Adrenal gland (tissue), 12 donors: ENCODE results near the gene GANC. TPM values are rescaled to one million over a fixed set of nuclear protein-coding genes. Genes with fewer than 3 reads are reported as not detected.

Experiments used
- DNase-seq, 7 donors: peaks; one replicate each; pipeline ENCODE4 v3.0.0-alpha.2; 2019 to 2020
- H3K27ac ChIP-seq, 5 donors: fragments of 200-600 bp; sonication (generic) in 4 of 5; 1 replicate in 3 of 5; 2 replicates in 2 of 5; pipeline versions ENCODE4 v1.5.1 to v1.8.0; 2016 to 2020; ENCODE audit warnings: mild to moderate bottlenecking in 1 of 5
- H3K27me3 ChIP-seq: fragments of 200-600 bp; 2 replicates; pipeline ENCODE4 v1.8.0; 2021
- H3K36me3 ChIP-seq, 2 donors: fragments of 200-600 bp; replicated peaks in 1 of 2; 1 replicate in 1 of 2; 2 replicates in 1 of 2; pipeline versions ENCODE4 v1.5.1 to v1.8.0; 2018 to 2022
- H3K4me1 ChIP-seq, 2 donors: fragments of 200-600 bp; replicated peaks in 1 of 2; 1 replicate in 1 of 2; 2 replicates in 1 of 2; pipeline versions ENCODE4 v1.5.1 to v1.8.0; 2018 to 2021
- H3K4me3 ChIP-seq, 4 donors: fragments of 200-600 bp; sonication (generic) in 3 of 4; one replicate each; pipeline ENCODE4 v1.5.1; 2016 to 2018
- H3K9me3 ChIP-seq, 3 donors: fragments of 200-600 bp; sonication (generic) in 1 of 3; replicated peaks in 1 of 3; 1 replicate in 2 of 3; 2 replicates in 1 of 3; pipeline versions ENCODE4 v1.5.1 to v1.8.0; 2016 to 2021
- POLR2A ChIP-seq, 2 donors: fragments of 450-650 bp; IDR thresholded peaks; one replicate each; pipeline ENCODE4 v1.6.1; 2017; ENCODE audit warnings: antibody characterized with exemption in 2 of 2, mild to moderate bottlenecking in 2 of 2, moderate library complexity in 1 of 2
- WGBS, 4 donors: extraction: QIAGEN DNeasy Blood & Tissue Kit in 2 of 4; methylation state at CpG; one replicate each; pipeline versions ENCODE4 v1.1.5 to v1.1.7; 2013 to 2017; 5-methylcytosine and 5-hydroxymethylcytosine counted together
- intact Hi-C, 2 donors: fragments of 100-400 bp; cut with DNase I; formaldehyde crosslinking; loops; one replicate each; pipeline versions ENCODE4 v1.14.1 to v1.15.0; 2022 to 2023
- polyA plus RNA-seq, 3 donors: library from polyadenylated mRNA; stranded (reverse); fragments of 200-250 nt in 2 of 3; fragments of 350-450 nt in 1 of 3; fragmentation: Illumina TruSeq in 1 of 3; extraction: RNeasy Lipid Tissue Mini Kit (QIAGEN cat#74804) in 1 of 3; gene quantifications; one replicate each; pipeline ENCODE4 v1.2.3, GENCODE V29; 2013 to 2014
- total RNA-seq, 9 donors: library from RNA; depleted of rRNA in 4 of 9; stranded (reverse); fragments of >200 nt in 4 of 9; fragments of 120-200 nt in 1 of 9; fragmentation: NEBNext Ultra II Directional in 1 of 9; extraction: Animal tissue kit (Norgen Biotek cat#: 25700) in 1 of 9; gene quantifications; one replicate each; pipeline versions ENCODE4 v1.1.0 to v1.2.4, GENCODE V29; 2013 to 2023
- TF ChIP-seq, protein P1 (sequence below), 6 experiments: fragments of 450-650 bp in 4 of 6; fragments of 200-600 bp in 2 of 6; sonication (generic) in 1 of 6; IDR thresholded peaks; 1 replicate in 5 of 6; 2 replicates in 1 of 6; pipeline versions ENCODE4 v1.5.1 to v1.8.0; 2016 to 2021; ENCODE audit warnings: antibody characterized with exemption in 6 of 6, mild to moderate bottlenecking in 2 of 6, moderate library complexity in 1 of 6
- donor health status: healthy with polysubstance abuse.
- donor health status: Bipolar disorder and iron deficiency.
- donor health status: DM: yes; HTN: yes; CAD: no.
- donor health status: DM: no; HTN: no; CAD: no.
- donor health status: DM: no; HTN: no; CAD: no.
- donor health status: DM: yes; HTN: yes; CAD: no.

GANC gene
- total and polyA plus RNA-seq, 12 donors = 8.5 to 37.2 (median 18.5) TPM

GRCh38 chr15:42344763-42345162 lies 71.8 kb downstream of the GANC start:
- TF ChIP-seq POLR2A (IDR thresholded peaks at IDR 0.05) = no peak
- TF ChIP-seq, protein P1, sequence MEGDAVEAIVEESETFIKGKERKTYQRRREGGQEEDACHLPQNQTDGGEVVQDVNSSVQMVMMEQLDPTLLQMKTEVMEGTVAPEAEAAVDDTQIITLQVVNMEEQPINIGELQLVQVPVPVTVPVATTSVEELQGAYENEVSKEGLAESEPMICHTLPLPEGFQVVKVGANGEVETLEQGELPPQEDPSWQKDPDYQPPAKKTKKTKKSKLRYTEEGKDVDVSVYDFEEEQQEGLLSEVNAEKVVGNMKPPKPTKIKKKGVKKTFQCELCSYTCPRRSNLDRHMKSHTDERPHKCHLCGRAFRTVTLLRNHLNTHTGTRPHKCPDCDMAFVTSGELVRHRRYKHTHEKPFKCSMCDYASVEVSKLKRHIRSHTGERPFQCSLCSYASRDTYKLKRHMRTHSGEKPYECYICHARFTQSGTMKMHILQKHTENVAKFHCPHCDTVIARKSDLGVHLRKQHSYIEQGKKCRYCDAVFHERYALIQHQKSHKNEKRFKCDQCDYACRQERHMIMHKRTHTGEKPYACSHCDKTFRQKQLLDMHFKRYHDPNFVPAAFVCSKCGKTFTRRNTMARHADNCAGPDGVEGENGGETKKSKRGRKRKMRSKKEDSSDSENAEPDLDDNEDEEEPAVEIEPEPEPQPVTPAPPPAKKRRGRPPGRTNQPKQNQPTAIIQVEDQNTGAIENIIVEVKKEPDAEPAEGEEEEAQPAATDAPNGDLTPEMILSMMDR (IDR thresholded peaks at IDR 0.05) = no peak
- no peak overlapping the region for H3K27ac ChIP-seq
- peaks cover 0 to 18% of the 10 kb centered on the region in 2 donors for H3K36me3 ChIP-seq
- H3K9me3 ChIP-seq = no peaks in the 10 kb centered on the region
- no peaks in the 10 kb centered on the region for H3K27me3 ChIP-seq
- intact Hi-C loops = no loop called here
- H3K4me3 ChIP-seq = no peak overlapping the region
- no peaks in the 10 kb centered on the region for H3K4me1 ChIP-seq
- no peak for DNase-seq
- 62 to 73% (median 69%) methylated on average over 5 of the region's 5 CpGs for WGBS, 4 donors

GRCh38 chr15:42345504-42345903 lies 72.5 kb downstream of the GANC start:
- no peaks in the 10 kb centered on the region for H3K27me3 ChIP-seq
- H3K36me3 ChIP-seq = peaks cover 0 to 18% of the 10 kb centered on the region in 2 donors
- H3K9me3 ChIP-seq = no peaks in the 10 kb centered on the region
- H3K4me3 ChIP-seq = no peak overlapping the region
- no peak overlapping the region for H3K27ac ChIP-seq
- intact Hi-C loops = no loop called here
- no peaks in the 10 kb centered on the region for H3K4me1 ChIP-seq
- 92 to 95% (median 93%) methylated on average over 3 of the region's 3 CpGs for WGBS, 4 donors
- no peak for DNase-seq
- no peak for TF ChIP-seq POLR2A (IDR thresholded peaks at IDR 0.05)
- TF ChIP-seq, protein P1 (IDR thresholded peaks at IDR 0.05) = no peak

- TF ChIP-seq POLR2A (IDR thresholded peaks at IDR 0.05) = no peak
- TF ChIP-seq, protein P1 (IDR thresholded peaks at IDR 0.05) = no peak
- no peak overlapping the region for H3K4me3 ChIP-seq
- no peak for DNase-seq
- no peaks in the 10 kb centered on the region for H3K4me1 ChIP-seq
- WGBS, 4 donors = 91 to 96% (median 93%) methylated on average over 5 of the region's 5 CpGs
- intact Hi-C loops = no loop called here
- H3K27ac ChIP-seq = no peak overlapping the region
- no peaks in the 10 kb centered on the region for H3K27me3 ChIP-seq
- peaks cover 0 to 32% of the 10 kb centered on the region in 2 donors for H3K36me3 ChIP-seq
- no peaks in the 10 kb centered on the region for H3K9me3 ChIP-seq
Measured at GRCh38 chr15:42348083-42348482, 75.1 kb downstream of the GANC start.

DNA sequence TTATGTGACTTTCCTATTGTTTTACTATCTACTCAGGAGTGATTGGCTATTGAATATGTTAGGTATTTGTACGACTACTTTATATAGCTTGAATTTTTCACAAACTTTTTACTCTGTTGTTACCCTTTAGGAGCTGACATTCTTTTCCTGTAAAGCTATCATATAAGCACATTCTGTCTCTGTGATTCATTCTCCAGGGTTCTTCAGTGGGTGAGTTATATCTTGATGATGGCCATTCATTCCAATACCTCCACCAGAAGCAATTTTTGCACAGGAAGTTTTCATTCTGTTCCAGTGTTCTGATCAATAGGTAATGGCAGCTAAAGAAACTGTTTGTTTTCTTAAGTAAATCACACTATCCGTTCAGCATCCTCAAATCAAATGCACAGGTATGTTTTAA lies 76.2 kb downstream of the GANC start:
- 85 to 98% (median 93%) methylated on average over 2 of the region's 2 CpGs for WGBS, 4 donors
- no peak overlapping the region for H3K27ac ChIP-seq
- no peaks in the 10 kb centered on the region for H3K4me1 ChIP-seq
- no peak for DNase-seq
- no peaks in the 10 kb centered on the region for H3K9me3 ChIP-seq
- intact Hi-C loops = no loop called here
- peaks cover 0 to 34% of the 10 kb centered on the region in 2 donors for H3K36me3 ChIP-seq
- H3K4me3 ChIP-seq = no peak overlapping the region
- no peaks in the 10 kb centered on the region for H3K27me3 ChIP-seq
- TF ChIP-seq, protein P1 (IDR thresholded peaks at IDR 0.05) = no peak
- no peak for TF ChIP-seq POLR2A (IDR thresholded peaks at IDR 0.05)
